HG03135 (cell line): ENCODE data around the gene LHX8.
"Not testable (repeated sequence)": the region's sequence is repeated elsewhere in the genome, so short reads cannot be mapped to it uniquely, and the experiment has no call there.

Experiments used
- ATAC-seq: cut with Tn5 transposase; IDR thresholded peaks from one replicate; pipeline ENCODE4 v1.9.1; 2021; ENCODE audit warnings: mild to moderate bottlenecking, moderate library complexity; ENCODE audit not compliant: unreplicated experiment

The LHX8 gene

DNA sequence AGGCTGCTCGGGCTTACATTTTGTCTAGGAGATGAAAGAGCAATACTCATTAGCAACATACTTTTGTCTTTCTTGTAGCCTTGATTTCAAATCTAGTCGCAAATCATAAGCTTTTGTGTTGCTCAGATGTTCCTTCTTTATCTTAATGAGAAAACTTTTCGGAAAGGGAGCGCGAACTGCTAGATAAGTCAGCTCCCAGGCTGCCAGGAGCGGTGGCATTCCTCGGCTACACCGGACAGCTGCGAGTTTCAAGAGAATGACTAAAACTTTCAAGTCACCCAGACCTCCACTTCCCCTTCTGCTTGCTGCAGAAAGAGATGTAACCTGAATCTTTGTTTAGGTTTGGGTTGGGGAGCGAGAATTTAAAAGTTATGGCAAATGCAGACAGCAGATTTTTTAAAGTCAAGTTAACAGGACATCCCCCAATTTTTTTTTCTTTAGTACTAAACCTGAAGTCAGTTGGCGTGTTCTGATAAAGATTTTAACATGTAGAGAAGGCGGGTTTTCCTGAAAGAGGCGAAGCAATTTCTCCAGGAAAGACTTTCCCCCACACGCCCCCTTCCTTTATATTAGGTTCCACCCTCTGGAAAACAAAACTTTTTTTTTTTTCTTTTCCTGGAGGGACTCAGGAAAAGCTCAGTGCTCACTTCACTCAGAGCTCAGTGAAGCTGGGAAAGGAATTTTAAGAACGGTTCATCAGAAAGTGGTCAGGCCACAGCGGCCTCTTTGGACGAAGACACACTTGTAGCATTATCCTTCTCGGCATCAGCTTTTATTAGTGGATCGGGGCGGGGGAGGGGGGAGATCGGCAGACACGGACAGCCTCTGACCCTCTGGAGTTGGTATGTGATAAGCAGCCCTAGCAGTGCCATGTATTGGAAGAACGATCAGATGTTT, at the start of gene LHX8:
TSS of gene LHX8 (plus strand) at position 639 of the 897 bp plus-strand sequence. CDS start 2,227 bp downstream, outside the sequence.
- ATAC-seq: no peak

DNA sequence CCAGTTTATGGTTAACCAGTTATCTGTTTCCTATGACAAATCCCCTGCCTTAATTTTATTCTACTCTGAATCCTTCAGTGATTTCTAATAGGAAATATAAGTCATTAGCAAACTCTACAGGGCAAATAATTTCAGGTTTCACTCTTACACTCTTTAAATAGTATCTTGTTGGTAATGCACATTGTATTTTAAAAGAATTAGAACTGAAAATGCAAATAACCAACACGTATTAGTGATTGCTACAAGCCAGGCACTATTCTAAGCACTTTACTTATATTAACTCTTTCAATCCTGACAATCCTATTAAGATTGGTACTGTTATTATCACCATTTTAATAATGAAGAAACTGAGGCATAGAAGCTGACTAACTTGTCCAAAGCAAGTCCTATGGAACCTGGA, 48.3 kb upstream of the LHX8 start:
- no peak for ATAC-seq

DNA sequence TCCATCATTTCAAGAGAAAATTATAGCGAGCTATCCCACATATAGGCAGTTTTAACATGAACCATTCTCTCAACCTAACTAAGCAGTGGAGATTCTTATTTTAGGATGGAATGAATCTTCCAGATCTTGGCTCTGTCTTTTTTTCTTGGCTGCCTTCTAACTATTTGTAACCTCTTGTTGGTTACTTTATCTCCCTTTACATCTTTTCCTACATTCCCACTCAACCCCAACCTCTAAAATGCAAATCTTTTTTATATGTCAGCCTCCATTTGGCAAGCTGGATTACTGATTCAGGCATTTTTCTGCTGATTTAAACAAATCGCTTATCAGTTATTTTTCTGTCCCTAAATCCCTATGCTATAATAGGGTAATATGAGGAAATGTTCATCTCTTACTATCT, 46.9 kb upstream of the LHX8 start:
- ATAC-seq: no peak

DNA sequence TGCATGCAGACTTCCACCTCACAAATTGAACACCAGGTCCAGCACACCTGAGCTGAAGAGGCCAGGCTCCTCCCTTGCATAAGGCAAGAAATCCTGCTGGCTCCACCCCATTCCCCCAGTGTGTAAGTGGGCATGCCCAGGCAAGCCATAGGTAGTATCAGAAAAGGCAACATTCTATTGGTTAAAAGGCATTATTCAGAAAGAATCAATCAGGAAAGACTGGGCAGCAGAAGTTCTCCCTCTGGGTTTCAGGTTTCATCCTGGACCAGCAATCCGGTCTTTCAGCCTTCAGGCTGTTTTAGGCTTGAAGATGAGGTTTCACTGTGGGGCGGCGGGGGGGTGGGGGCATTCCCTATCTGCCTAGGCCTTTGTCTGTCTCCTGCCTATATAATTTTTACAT, 42.0 kb upstream of the LHX8 start:
- no peak for ATAC-seq

DNA sequence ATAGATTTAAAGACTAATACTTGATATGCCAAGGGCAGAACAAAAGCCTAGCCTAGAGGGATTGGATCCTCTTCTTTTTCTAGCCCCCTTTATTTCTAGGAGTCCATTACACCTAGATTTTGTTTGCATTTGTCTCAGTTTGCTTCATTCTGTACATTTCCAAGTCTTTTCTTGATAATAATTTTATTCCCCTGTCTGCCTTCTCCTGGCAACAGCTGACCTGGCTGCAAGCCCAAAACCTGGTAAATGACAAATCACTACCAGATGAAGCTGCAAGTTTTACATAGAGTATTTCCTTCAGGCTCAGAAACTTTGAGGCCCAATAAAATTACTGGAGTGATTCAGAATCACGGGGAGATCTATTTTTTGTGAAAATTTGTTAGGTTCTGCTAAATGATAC, 36.5 kb upstream of the LHX8 start:
- ATAC-seq: no peak

DNA sequence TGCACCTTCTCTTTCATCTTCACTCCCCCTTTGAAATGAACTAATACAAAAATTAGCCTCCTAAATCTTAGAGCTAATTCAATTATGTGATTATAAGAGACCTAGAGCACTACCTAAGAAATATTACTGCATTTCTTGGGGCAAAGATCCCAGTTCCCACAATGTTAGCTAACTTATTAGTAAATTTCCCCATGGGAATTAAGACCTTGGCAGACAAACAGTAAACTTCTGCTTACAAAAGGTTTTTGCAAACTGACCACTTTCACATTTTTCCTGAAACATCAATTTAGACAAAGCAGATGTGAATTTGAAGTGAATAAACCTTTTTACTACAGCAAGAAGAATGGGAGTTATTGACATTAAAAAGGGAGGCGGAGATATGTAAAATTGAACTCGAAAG, 34.6 kb upstream of the LHX8 start:
- ATAC-seq: no peak

DNA sequence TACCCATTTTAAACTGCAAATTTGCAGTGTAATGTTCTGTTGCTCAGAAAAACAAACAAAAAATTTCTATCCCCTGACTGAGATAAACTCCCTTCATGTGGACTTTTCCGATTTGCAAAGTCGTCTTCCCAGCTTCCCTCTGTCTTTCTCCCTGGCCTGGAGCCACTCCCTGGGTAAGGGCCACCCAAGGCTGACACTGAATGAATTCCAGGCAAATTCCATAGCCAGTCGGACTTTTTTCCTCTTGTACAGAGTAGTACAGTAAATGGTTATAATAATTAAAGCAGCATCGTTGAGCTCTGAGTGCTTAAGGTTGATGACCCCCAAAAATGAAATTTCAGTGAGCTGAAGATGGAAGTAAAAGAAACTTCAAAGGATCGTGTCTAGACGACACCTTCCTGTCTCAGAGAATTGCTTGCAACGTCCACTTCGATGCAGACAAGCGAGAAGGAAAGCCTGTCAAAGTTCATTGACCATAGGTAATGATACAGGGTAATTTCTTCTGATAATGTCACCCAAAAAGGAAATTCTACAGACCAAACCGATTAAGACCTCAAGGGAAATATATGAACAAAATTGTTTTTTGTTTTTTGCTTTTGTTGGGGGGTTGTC, 33.6 kb upstream of the LHX8 start:
- ATAC-seq: no peak

DNA sequence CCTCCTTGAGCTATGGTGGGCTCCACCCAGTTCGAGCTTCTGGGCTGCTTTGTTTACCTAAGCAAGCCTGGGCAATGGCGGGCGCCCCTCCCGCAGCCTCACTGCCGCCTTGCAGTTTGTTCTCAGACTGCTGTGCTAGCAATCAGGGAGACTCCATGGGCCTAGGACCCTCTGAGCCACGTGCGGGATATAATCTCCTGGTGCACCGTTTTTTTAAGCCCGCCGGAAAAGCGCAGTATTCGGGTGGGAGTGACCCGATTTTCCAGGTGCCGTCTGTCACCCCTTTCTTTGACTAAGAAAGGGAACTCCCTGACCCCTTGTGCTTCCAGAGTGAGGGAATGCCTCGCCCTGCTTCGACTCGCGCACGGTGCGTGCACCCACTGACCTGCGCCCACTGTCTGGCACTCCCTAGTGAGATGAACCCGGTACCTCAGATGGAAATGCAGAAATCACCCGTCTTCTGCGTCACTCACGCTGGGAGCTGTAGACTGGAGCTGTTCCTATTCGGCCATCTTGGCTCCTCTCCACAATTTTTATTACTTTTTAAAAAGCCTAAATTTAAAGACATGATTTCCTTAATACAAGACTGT, 21.7 kb upstream of the LHX8 start:
- not testable (repeated sequence) for ATAC-seq

DNA sequence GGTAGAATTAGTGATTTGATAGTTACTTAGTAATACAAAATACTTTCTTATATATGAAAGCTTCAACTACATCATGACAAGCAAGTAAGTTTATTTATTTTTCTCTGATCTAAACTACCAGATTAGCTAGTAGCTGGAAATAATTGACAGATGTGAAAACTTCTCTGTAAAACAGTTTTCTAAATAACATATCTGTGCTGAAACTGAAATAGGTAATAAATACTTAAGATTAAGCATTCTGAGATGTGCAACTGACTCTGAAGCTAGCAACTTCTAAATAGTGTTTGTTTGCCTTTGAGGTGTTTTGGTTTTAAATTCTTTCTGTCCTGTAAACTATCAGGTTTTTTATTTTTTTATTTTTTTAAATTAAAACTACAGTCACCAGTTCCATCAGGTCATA, 18.5 kb upstream of the LHX8 start:
- no peak for ATAC-seq

DNA sequence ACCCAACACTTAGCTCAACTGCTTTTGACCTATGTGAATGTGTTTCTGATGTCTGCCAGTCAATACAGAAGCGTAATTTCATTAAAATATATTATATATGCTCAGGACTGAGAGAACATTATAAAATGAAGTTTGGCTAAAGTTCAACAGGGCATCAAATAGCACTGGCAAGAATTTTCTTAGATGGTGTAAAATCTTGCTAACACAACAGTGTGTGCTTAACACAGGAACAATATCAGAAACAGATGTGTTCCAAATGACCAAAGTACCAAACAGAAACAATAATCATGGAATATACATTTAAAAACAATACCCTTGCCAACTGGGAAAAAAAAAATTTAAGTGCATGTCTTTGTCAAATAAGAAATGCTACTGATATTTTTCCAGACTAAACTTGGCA, 10.4 kb upstream of the LHX8 start:
- ATAC-seq: no peak

DNA sequence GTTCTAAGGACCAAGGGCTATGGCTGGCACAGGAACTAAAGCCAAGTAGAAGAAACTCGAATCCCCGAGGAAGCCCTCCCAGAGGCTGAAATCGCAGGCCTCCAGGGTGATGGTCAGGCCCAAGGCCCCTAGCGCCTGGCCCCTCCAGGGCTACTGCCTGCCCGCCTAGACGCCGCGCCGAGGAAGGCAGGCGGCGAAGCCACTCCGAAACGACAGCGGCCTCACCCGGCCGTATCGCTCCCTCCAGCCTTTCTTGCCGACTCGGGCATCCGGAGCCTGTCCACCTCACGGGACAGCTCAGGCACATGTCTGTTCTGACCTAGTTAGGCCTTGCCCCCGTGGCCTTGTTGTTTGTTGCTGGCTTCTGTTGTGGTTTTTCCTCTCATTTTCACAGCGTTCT, 9.7 kb upstream of the LHX8 start:
- no peak for ATAC-seq

DNA sequence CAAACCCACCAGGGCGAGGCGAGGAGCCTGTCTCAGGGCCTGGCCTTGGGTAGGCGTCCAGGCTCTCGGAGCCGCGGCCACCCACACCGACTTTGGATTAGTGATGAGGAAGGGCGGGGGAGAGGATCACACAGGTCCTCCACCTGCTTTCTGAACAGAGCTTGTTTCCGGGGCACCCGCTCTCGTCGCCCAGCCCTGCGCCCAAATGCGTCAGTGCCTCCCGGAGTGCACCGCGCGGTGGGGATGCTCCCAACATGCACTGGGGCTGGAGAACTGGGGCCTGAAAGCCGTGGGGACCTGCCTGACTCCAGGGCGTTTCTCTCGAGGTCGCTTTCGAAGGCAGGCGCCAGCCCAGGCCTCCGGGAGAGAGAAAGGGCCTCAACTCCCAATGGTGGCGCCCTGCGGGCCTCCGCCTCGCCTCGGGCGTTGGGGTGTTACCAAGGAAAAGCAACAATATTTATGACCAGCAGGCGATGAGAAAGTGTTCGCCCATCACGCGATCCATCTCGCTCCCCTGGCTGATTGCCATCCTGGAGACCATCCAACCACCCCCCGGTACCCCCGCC, 8.9 kb upstream of the LHX8 start:
- ATAC-seq: no peak

DNA sequence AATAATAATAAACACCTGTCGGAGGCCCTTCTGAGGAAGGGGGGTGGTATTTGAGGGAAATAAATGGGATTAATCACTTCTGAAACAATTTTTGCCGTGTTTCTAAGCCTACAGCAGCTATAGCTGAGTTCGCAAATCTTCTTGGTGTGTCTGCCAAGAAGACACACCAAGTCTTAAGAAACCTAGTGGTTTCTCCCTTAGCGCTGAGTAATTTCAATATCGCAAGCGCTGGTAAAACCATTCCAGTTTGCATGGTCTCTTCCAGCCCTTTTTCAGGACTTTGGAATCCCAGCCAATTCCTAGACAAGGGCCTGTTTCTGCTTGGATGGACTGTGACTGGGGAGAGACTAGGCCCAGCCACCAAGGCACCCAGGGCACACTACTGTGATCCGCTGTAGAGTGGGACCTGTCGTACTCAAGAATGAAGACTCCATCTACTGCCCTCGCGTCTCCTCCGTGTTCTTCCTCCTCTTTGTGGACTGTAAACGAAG, 7.5 kb upstream of the LHX8 start:
- no peak for ATAC-seq

DNA sequence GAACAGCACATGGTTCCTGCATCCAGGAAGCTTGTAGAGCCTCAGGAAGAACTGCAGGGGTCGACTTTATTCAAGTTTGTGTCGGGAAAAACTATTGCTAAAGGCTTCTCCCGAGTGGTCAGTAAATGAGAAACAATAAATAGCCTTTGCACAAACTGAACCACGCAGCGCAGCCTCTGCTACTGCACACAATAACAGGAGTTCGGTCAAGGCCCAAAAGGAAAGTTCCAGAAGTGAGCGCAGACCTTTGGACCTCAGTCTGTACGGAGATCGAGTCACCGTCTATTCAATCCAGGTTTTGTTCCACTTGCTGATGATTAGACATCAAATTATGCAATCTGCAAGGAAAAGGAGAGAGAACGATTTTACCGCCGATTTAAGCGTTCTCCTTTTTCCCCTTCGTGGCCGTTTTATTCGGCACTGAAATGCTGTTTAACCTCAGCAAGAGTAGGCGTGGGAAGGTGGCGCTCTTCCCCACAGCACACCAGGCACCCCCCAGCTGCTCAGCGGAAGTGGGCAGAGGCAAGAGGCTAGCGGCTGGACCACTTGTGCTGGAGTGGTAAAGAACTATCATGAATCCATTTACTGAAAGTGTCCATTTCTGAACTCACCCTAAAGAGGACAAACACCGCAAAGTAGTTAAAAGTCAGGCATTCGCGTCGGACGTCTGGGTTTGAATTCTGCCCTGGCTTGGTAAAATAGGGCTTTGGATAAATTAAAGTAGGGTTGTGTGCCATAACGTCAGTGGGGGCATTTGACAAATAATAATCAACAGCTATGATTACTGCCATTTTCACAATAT, 6.1 kb upstream of the LHX8 start:
- no peak for ATAC-seq

DNA sequence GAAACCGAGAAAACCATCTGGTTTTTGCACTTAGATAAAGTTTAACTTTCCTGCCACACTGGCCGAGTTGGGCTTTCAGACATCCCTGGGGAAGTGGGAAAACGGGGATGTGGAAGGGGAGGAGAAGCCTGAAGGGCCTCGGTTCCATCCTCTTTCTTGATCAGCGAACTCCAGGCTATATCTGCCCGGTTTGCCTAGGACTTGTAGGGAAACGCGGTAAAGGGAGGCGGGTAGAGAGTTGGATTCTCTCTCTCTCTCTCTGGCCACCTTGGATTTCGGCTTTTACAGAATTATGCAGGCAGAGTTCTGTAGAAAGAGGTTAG, 4.6 kb upstream of the LHX8 start:
- ATAC-seq: no peak

DNA sequence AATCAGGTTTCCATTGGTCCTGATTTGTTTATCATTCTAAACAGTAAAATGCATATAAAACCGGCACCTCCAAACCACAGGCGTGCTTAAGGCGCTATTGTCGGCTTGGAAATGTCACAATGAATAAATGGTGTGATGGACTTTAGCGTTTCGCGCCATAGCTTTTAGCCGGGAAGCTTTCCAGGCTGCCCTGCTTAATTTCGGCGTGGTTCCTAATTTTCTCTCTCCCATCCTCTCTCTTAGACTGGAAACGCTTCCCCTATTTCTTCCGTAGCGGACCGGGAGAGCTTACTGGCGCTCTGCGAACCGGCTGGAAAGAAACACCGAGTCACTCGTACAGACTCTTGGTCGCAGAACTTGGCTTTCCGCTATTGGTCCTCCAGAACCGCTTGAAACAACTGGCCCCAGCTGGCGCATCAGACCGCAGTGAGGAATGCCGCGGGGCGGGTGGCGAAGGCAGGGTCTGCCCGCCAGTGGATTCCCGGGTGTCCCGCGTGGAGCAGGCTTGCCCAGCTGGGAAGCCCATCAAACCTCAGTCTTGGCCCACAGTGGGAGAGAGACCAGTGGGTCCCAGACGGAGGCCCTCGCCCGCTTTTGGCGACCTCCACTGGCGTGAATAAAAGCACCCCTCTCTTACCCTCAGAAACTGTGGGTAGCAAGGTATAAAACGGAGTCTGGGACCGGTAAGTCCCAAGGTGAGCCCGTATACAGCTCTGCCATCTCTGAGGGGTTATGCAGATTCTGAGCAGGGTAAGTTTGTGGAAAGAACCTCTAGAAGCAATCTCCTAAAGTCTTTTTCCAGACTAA, 4.0 kb upstream of the LHX8 start:
- no peak for ATAC-seq

DNA sequence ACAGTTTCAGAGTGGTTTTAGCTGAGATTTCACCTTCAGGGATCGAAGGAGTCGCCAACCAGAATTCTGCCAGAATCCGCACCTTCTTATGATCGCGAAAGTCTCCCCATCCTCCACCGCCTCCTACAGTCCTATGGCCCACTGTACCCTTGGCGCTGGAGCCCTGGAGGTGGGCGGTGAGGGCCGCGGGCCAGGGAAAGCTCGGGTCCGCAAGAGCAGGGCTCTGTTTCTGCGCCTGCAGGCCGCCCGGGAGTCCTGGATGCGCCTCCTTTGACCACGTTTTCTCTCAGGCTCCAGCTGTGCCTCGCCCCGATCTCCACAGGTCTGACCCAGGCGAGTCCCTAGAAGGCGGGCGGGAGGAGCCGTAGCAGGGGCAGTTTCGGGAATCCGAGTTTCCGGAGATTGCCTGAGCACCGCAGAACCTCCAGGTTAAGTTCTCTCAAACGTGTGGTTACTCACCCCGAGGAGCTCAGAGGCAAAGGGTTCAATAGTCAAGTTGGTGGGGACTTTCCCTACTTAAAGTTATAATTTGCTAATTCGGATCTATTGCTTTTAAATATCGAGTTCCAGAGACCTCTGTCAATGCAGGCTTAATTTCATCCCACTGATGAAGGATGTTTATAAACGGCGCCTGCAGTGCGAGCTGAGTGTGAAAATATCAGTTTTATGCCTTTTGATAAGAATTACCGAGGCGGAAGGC, 3.2 kb upstream of the LHX8 start:
- ATAC-seq: no peak

DNA sequence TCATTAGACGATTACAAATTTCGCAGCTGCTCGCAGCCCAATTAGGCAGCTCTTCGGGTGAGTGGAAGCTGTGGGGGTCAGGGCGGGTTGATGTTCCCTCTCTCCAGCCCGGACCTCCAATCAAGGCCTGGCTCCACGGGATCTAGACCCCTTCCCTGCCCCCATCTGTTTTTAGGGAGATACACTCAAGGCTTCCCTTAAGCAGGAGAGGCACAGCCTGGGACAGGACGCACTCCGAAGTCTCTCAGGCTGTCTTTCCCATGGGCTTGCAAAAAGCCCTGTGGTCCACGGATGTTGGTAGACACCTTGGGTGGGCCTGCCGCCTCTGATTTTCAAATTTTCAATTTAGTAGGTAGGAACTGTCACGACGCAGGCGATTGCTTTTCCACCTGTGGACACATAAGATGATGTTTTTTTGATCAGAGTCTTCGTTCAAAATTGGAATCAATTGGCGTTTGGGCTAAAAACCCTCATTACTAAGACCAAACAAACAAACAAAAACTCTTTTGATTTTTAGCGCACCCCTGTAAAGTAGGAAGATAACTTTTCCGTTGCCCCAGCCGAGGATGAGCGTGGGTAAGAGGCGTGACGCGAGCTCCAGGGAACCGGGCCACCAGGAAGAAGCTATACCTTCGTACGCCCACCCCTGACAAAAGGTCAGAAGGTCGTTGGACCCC, 2.5 kb upstream of the LHX8 start:
- no peak for ATAC-seq

DNA sequence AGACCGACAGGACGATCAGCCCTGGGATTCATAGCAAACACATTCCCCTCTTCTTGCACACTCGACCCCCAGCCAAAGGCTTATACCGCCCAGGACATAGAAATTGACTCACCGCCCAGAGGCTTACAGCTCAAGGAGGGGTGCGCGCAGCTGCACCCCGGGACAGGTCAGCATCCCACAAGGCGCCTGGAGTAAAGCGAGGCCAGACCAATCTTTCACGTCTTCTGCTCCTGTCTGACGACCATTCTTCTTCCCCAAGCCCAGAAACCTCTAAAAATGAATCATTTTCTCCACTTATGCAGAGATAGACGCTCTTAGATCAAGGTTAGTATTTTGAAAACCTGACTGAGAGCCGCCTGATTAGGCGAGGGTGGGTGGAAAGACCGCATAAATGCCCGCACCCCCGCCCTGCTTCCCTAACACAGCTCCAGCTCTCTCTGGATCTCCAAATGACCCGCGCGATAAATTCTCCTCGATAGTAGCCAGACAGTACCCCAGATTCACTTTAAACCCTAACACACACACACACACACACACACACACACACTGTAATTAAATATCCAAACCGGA, 1.9 kb upstream of the LHX8 start:
- no peak for ATAC-seq
